IPS-18a (cell line): Measurements from ENCODE around the gene CGREF1.

ENCODE experiments used
- H3K27ac ChIP-seq: one replicate; pipeline ENCODE4 v1.5.1; 2013; ENCODE audit warnings: low read length
- H3K27me3 ChIP-seq: one replicate; pipeline ENCODE4 v1.6.1; 2013; ENCODE audit warnings: mild to moderate bottlenecking, low read length; ENCODE audit not compliant: control insufficient read depth, insufficient read depth
- H3K36me3 ChIP-seq: one replicate; pipeline ENCODE4 v1.6.1; 2013; ENCODE audit warnings: low read depth, low read length; ENCODE audit not compliant: control insufficient read depth
- H3K4me1 ChIP-seq: one replicate; pipeline ENCODE4 v1.6.1; 2013; ENCODE audit warnings: low read depth, low read length; ENCODE audit not compliant: control insufficient read depth
- H3K4me3 ChIP-seq: one replicate; pipeline ENCODE4 v1.5.1; 2013; ENCODE audit warnings: low read length
- H3K9ac ChIP-seq: one replicate; pipeline ENCODE4 v1.6.1; 2013; ENCODE audit warnings: mild to moderate bottlenecking, low read length, moderate library complexity
- H3K9me3 ChIP-seq: one replicate; pipeline ENCODE4 v1.6.1; 2013; ENCODE audit warnings: low read depth, low read length; ENCODE audit not compliant: control insufficient read depth

Gene CGREF1, protein sequence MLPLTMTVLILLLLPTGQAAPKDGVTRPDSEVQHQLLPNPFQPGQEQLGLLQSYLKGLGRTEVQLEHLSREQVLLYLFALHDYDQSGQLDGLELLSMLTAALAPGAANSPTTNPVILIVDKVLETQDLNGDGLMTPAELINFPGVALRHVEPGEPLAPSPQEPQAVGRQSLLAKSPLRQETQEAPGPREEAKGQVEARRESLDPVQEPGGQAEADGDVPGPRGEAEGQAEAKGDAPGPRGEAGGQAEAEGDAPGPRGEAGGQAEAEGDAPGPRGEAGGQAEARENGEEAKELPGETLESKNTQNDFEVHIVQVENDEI

GRCh38 chr2:27118525-27119329, at the start of gene CGREF1:
Gene CGREF1 (minus strand): TSS chr2:27119128. CDS start chr2:27104366, 14,762 bp downstream.
- Histone ChIP-seq H3K9ac (no peak within 1 kb of the TSS), H3K27me3 (peaks cover 65% of the 10 kb centered on the region), H3K4me3 (peak within 1 kb of the TSS; percentile 55), H3K36me3 (no peaks in the 10 kb centered on the region), H3K4me1 (peaks cover 4% of the 10 kb centered on the region), H3K27ac (no peak within 1 kb of the TSS), H3K9me3 (no peaks in the 10 kb centered on the region)

GRCh38 chr2:27164960-27165763, 46.2 kb upstream of the CGREF1 start:
- Histone ChIP-seq H3K4me3 (no peak overlapping the region), H3K9ac (no peak overlapping the region), H3K27ac (no peak overlapping the region), H3K4me1 (no peaks in the 10 kb centered on the region), H3K36me3 (no peaks in the 10 kb centered on the region), H3K9me3 (no peaks in the 10 kb centered on the region), H3K27me3 (peaks cover under 1% of the 10 kb centered on the region)

- no peak overlapping the region for H3K9ac ChIP-seq
- H3K4me3 ChIP-seq: no peak overlapping the region
- H3K27ac ChIP-seq: no peak overlapping the region
- no peaks in the 10 kb centered on the region for H3K4me1 ChIP-seq
- H3K9me3 ChIP-seq: no peaks in the 10 kb centered on the region
- H3K27me3 ChIP-seq: no peaks in the 10 kb centered on the region
- no peaks in the 10 kb centered on the region for H3K36me3 ChIP-seq
Measured at GRCh38 chr2:27162151-27163121, 43.5 kb upstream of the CGREF1 start.

GRCh38 chr2:27160191-27160590, 41.3 kb upstream of the CGREF1 start:
- no peak overlapping the region for H3K27ac ChIP-seq
- no peaks in the 10 kb centered on the region for H3K27me3 ChIP-seq
- no peaks in the 10 kb centered on the region for H3K36me3 ChIP-seq
- no peak overlapping the region for H3K9ac ChIP-seq
- no peak overlapping the region for H3K4me3 ChIP-seq
- H3K4me1 ChIP-seq: no peaks in the 10 kb centered on the region
- no peaks in the 10 kb centered on the region for H3K9me3 ChIP-seq

GRCh38 chr2:27159271-27159670, 40.3 kb upstream of the CGREF1 start:
- no peak overlapping the region for H3K27ac ChIP-seq
- no peak overlapping the region for H3K9ac ChIP-seq
- no peaks in the 10 kb centered on the region for H3K27me3 ChIP-seq
- H3K4me3 ChIP-seq: no peak overlapping the region
- no peaks in the 10 kb centered on the region for H3K36me3 ChIP-seq
- H3K4me1 ChIP-seq: no peaks in the 10 kb centered on the region
- no peaks in the 10 kb centered on the region for H3K9me3 ChIP-seq

DNA sequence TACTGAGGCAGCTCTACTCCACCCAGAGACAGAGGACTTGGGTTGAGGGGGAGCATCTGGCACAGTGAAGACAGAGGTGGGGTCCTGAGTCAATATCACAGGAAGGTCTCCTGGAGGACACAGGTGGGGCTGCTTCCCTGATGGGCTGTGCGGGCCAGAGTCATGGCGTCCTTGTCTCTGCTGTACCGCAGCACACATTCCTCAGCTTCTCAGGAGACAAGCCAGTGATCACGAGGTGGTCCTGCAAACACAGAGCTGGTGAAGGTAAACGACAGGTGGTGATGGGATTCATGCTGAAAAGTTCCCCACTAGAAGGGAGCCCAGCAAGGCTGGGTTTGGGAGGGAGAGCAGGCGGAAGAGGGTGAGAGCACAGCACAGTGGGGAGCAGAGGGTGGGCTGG, 39.5 kb upstream of the CGREF1 start:
- no peaks in the 10 kb centered on the region for H3K4me1 ChIP-seq
- no peak overlapping the region for H3K4me3 ChIP-seq
- H3K36me3 ChIP-seq: no peaks in the 10 kb centered on the region
- no peak overlapping the region for H3K9ac ChIP-seq
- H3K9me3 ChIP-seq: no peaks in the 10 kb centered on the region
- no peak overlapping the region for H3K27ac ChIP-seq
- H3K27me3 ChIP-seq: no peaks in the 10 kb centered on the region

DNA sequence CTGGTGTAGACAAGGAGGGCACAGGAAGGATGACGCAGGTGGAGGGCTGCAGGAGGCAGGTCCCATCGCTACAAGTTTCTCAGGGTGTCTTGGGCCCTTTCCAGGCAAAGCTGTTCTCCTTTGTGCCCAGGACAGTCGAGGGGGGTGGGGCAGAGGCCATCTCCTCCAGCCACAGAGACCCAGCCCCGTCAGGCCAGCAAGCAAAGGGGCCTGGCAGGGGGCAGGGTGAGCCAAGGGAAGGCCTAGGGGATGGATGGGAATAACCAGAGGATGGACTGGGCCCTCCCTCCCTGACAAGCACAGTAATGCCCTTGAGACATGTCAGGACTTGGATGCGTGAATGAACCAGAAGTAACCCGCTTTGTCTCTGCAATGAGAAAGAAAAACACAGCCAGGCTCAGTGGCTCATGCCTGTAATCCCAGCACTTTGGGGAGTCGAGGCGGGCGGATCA, 36.2 kb upstream of the CGREF1 start:
- Histone ChIP-seq H3K4me1 (no peaks in the 10 kb centered on the region), H3K36me3 (no peaks in the 10 kb centered on the region), H3K9ac (no peak overlapping the region), H3K27me3 (no peaks in the 10 kb centered on the region), H3K4me3 (no peak overlapping the region), H3K27ac (no peak overlapping the region), H3K9me3 (no peaks in the 10 kb centered on the region)

- H3K4me3 ChIP-seq: no peak overlapping the region
- H3K9me3 ChIP-seq: no peaks in the 10 kb centered on the region
- no peak overlapping the region for H3K27ac ChIP-seq
- no peak overlapping the region for H3K9ac ChIP-seq
- no peaks in the 10 kb centered on the region for H3K36me3 ChIP-seq
- H3K4me1 ChIP-seq: no peaks in the 10 kb centered on the region
- H3K27me3 ChIP-seq: no peaks in the 10 kb centered on the region
Measured at GRCh38 chr2:27154488-27154887, 35.6 kb upstream of the CGREF1 start.

DNA sequence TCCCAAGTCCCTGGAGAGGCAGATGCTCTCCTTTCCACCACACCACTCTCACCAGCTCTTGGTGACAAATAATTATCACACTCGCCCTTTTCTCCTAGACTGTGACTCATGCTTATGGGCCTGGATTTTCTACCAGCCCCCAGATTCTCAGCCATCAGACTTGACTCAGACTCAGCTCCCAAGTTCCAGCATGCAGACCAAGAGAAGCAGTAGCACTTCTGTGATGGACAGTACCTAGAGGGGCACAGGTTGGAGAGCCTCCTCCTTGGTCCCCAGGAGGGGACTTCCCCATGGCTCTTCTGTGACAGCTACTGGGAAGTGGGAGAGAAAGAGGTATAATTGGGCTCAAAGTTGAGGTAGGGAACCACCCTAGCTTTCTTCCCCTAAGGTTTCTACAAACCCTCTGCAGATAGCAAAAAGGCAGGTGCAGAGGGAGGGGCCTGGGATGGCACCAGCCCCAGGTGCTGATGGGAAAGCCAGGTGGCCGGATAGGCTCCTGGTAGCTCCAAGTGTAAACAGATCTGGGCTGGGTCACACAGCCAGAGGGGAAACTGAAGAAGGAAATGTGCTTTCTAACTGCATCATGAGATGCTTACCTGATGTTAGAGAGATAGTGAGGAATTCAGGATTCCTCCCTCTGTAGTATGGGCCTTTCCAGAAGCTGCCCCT, 34.0 kb upstream of the CGREF1 start:
- no peaks in the 10 kb centered on the region for H3K9me3 ChIP-seq
- H3K9ac ChIP-seq: no peak overlapping the region
- no peaks in the 10 kb centered on the region for H3K27me3 ChIP-seq
- H3K4me3 ChIP-seq: no peak overlapping the region
- no peak overlapping the region for H3K27ac ChIP-seq
- H3K4me1 ChIP-seq: no peaks in the 10 kb centered on the region
- no peaks in the 10 kb centered on the region for H3K36me3 ChIP-seq

GRCh38 chr2:27152102-27152795, 33.3 kb upstream of the CGREF1 start:
- no peak overlapping the region for H3K27ac ChIP-seq
- H3K36me3 ChIP-seq: no peaks in the 10 kb centered on the region
- no peak overlapping the region for H3K9ac ChIP-seq
- no peak overlapping the region for H3K4me3 ChIP-seq
- H3K27me3 ChIP-seq: no peaks in the 10 kb centered on the region
- no peaks in the 10 kb centered on the region for H3K9me3 ChIP-seq
- H3K4me1 ChIP-seq: no peaks in the 10 kb centered on the region
